ENCODE measurements around the gene BAIAP2L1. TPM values are rescaled to one million over a fixed set of nuclear protein-coding genes. Genes with fewer than 3 reads are reported as not detected.
A peak's percentile ranks its signal among the peaks of the same experiment; 100 is the strongest.

BAIAP2L1 gene
- total RNA-seq, 1 donor from 2014 or later, result 21.6 TPM

DNA sequence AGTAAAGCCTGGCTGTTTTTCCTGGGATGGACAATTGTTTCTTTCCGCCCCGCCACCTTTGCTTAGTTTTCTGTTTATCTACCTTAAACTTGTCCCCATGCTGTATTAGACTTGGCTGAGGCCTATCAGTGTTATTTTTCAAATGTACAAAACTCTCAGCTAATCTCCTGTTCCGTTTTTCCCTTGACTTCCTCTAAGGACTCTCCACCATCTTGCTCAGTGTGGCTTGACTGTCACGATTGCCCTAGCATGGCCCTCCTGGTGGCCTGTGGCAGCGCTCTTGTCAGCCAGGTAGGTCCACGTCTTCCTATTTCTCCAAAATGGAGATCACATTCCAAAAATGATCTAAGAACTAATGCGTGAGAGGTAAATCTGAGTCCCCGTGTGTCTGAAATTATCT lies 36.7 kb downstream of the BAIAP2L1 start:
- H3K36me3 Mint-ChIP-seq (ENCODE audit: low read depth, unreplicated experiment), result peaks cover 2% of the 10 kb centered on the region
- DNase-seq (ENCODE audit: low read depth), result no peak
- Histone ChIP-seq H4K20me1 (ENCODE audit: insufficient read depth, low read length) (no peaks in the 10 kb centered on the region), H2AFZ (ENCODE audit: low read depth, low read length) (no peak overlapping the region), H3K4me2 (ENCODE audit: low read length) (no peak overlapping the region), H3K9ac (ENCODE audit: low read length) (no peak overlapping the region), H3K27ac (ENCODE audit: low read depth, low read length) (no peak overlapping the region), H3K27me3 (ENCODE audit: insufficient read depth, low read length) (no peaks in the 10 kb centered on the region), H3K4me3 (ENCODE audit: insufficient read depth, low read depth, low read length) (no peak overlapping the region), H3K36me3 (ENCODE audit: insufficient read depth, low read length) (no peaks in the 10 kb centered on the region), H3K4me1 (ENCODE audit: insufficient read depth, low read length) (peaks cover 9% of the 10 kb centered on the region), H3K9me3 (ENCODE audit: insufficient read depth, low read depth, low read length) (no peaks in the 10 kb centered on the region), H3K79me2 (ENCODE audit: insufficient read depth, low read length) (no peaks in the 10 kb centered on the region)
- H3K4me1 Mint-ChIP-seq (ENCODE audit: low read depth, unreplicated experiment), result peaks cover 13% of the 10 kb centered on the region
- peaks cover 2% of the 10 kb centered on the region for H3K9me3 Mint-ChIP-seq (ENCODE audit: unreplicated experiment)
- FAIRE-seq, result no peak
- no peak overlapping the region for H3K4me3 Mint-ChIP-seq (ENCODE audit: unreplicated experiment)
- no peak overlapping the region for H3K27ac Mint-ChIP-seq (ENCODE audit: unreplicated experiment)
- H3K27me3 Mint-ChIP-seq (ENCODE audit: low read depth, unreplicated experiment), result no peaks in the 10 kb centered on the region
- TF ChIP-seq EZH2 (IDR thresholded peaks at IDR 0.05; ENCODE audit: insufficient read depth, low read length), result no peak
- TF ChIP-seq, protein P1, sequence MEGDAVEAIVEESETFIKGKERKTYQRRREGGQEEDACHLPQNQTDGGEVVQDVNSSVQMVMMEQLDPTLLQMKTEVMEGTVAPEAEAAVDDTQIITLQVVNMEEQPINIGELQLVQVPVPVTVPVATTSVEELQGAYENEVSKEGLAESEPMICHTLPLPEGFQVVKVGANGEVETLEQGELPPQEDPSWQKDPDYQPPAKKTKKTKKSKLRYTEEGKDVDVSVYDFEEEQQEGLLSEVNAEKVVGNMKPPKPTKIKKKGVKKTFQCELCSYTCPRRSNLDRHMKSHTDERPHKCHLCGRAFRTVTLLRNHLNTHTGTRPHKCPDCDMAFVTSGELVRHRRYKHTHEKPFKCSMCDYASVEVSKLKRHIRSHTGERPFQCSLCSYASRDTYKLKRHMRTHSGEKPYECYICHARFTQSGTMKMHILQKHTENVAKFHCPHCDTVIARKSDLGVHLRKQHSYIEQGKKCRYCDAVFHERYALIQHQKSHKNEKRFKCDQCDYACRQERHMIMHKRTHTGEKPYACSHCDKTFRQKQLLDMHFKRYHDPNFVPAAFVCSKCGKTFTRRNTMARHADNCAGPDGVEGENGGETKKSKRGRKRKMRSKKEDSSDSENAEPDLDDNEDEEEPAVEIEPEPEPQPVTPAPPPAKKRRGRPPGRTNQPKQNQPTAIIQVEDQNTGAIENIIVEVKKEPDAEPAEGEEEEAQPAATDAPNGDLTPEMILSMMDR (IDR thresholded peaks at IDR 0.05; ENCODE audit: insufficient read depth, low read depth, low read length), result no peak

DNA sequence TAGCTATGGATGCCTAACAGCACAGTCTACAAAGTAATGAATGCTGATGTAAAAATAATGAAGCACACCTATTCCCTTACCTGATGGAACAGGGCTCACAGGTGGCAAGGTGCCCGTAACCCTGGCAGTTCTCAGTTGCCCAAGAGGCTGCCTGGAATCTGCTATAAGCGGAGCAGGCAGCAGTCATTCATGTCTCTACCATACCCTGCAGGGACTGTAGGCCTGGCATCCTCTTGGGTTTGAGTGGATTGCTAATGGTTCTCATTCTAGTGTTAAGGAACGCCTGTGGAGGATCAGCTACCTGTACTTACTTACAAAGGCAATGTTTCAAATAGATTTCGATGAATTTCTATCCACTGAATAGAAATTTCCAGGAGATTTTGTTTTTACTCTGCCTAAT lies 38.4 kb downstream of the BAIAP2L1 start:
- H3K9ac ChIP-seq (ENCODE audit: low read length), result no peak overlapping the region
- Mint-ChIP-seq H3K27me3 (ENCODE audit: low read depth, unreplicated experiment) (no peaks in the 10 kb centered on the region), H3K9me3 (ENCODE audit: unreplicated experiment) (peaks cover 2% of the 10 kb centered on the region), H3K27ac (ENCODE audit: unreplicated experiment) (no peak overlapping the region), H3K4me3 (ENCODE audit: unreplicated experiment) (no peak overlapping the region), H3K36me3 (ENCODE audit: low read depth, unreplicated experiment) (peaks cover 2% of the 10 kb centered on the region), H3K4me1 (ENCODE audit: low read depth, unreplicated experiment) (peaks cover 14% of the 10 kb centered on the region)
- H3K9me3 ChIP-seq (ENCODE audit: insufficient read depth, low read depth, low read length), result no peaks in the 10 kb centered on the region
- TF ChIP-seq, protein P1 (IDR thresholded peaks at IDR 0.05; ENCODE audit: insufficient read depth, low read depth, low read length), result no peak
- no peak for TF ChIP-seq EZH2 (IDR thresholded peaks at IDR 0.05; ENCODE audit: insufficient read depth, low read length)
- H2AFZ ChIP-seq (ENCODE audit: low read depth, low read length), result no peak overlapping the region
- H4K20me1 ChIP-seq (ENCODE audit: insufficient read depth, low read length), result no peaks in the 10 kb centered on the region
- H3K27ac ChIP-seq (ENCODE audit: low read depth, low read length), result no peak overlapping the region
- H3K27me3 ChIP-seq (ENCODE audit: insufficient read depth, low read length), result no peaks in the 10 kb centered on the region
- H3K79me2 ChIP-seq (ENCODE audit: insufficient read depth, low read length), result no peaks in the 10 kb centered on the region
- FAIRE-seq (no peak), DNase-seq (ENCODE audit: low read depth) (no peak)
- no peak overlapping the region for H3K4me2 ChIP-seq (ENCODE audit: low read length)
- H3K4me1 ChIP-seq (ENCODE audit: insufficient read depth, low read length), result peaks cover 13% of the 10 kb centered on the region
- H3K4me3 ChIP-seq (ENCODE audit: insufficient read depth, low read depth, low read length), result no peak overlapping the region
- no peaks in the 10 kb centered on the region for H3K36me3 ChIP-seq (ENCODE audit: insufficient read depth, low read length)

DNA sequence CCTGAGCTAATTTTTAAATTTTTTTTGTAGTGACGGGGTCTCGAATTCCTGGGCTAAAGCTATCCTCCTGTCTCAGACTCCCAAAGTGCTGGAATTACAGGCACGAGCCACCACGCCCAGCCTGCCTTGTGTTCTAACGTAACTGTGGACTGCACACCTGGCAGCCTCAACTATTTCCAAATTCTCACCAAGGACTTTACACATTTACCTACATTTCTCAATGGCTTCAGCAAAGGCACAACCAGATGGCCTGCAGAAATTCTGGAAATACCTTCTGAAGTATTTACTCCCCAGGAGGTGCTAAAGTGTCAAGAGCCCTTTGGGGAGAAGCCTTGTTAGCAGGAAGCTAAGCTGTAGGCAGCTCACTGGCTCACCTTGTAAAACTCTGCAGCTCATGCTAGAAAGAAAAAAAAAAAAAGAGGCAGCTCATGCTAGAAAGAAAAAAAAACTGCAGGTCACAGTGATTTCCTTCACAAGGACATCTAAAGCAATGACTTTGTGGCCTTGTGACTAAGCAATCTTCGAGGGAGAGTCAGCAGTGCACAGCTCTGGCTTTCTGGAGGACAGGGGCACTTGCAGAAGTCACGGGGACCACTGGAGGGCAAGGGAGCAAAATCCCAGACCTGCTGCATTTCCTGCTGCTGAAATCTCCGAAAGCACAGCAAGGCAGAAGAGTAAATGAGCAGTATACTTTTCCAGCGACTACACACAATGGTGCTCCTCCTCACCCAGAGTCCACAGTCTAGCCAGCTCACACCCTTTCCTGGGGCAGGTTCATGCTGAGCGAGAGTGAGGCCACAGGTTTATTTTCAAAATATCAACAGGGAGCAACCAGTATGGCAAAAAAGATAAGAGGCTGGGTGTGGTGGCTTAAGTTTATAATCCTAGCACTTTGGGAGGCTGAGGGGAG lies 40.4 kb downstream of the BAIAP2L1 start:
- DNase-seq (ENCODE audit: low read depth), result no peak
- Mint-ChIP-seq H3K4me3 (ENCODE audit: unreplicated experiment) (peak overlapping the region; percentile 11), H3K9me3 (ENCODE audit: unreplicated experiment) (peaks cover 2% of the 10 kb centered on the region), H3K36me3 (ENCODE audit: low read depth, unreplicated experiment) (peaks cover 2% of the 10 kb centered on the region), H3K27me3 (ENCODE audit: low read depth, unreplicated experiment) (no peaks in the 10 kb centered on the region), H3K4me1 (ENCODE audit: low read depth, unreplicated experiment) (peaks cover 17% of the 10 kb centered on the region), H3K27ac (ENCODE audit: unreplicated experiment) (peak overlapping the region; percentile 51)
- Histone ChIP-seq H3K4me1 (ENCODE audit: insufficient read depth, low read length) (peaks cover 8% of the 10 kb centered on the region), H3K36me3 (ENCODE audit: insufficient read depth, low read length) (no peaks in the 10 kb centered on the region), H4K20me1 (ENCODE audit: insufficient read depth, low read length) (no peaks in the 10 kb centered on the region), H3K27ac (ENCODE audit: low read depth, low read length) (no peak overlapping the region), H3K9me3 (ENCODE audit: insufficient read depth, low read depth, low read length) (no peaks in the 10 kb centered on the region), H2AFZ (ENCODE audit: low read depth, low read length) (no peak overlapping the region), H3K4me2 (ENCODE audit: low read length) (no peak overlapping the region), H3K4me3 (ENCODE audit: insufficient read depth, low read depth, low read length) (no peak overlapping the region), H3K27me3 (ENCODE audit: insufficient read depth, low read length) (no peaks in the 10 kb centered on the region), H3K9ac (ENCODE audit: low read length) (no peak overlapping the region), H3K79me2 (ENCODE audit: insufficient read depth, low read length) (no peaks in the 10 kb centered on the region)
- FAIRE-seq, result no peak
- TF ChIP-seq, protein P1 (IDR thresholded peaks at IDR 0.05; ENCODE audit: insufficient read depth, low read depth, low read length), result no peak
